OCI-M2 (cell line): Measurements from ENCODE around the gene AUTS2.

ENCODE experiments used
- DNase-seq: peaks from one replicate; lab custom pipeline; 2025; ENCODE audit not compliant: unreplicated experiment; lab: John Stamatoyannopoulos, UW

AUTS2 gene

DNA sequence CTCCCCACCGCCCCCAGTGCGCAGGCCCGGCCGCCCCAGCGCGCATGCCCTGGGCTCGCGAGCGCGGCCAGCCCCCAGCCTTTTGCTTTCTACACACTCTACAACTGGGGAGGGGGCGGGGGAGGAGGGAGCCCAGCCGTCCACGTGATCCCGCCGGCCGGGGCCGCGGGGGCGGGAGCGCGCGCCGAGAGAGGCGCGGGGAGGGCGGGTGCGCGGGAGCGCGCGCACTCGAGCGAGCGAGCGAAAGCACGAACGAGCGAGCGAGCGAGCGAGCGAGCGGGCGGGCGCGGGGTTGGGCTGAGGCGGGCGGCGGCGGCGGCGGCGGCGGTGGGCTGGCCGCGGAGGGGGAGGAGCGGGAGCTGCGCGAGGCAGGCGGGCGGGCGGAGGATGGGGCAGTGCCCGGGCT lies at the start of gene AUTS2:
TSS of gene AUTS2 (plus strand) at position 395 of the 406 bp plus-strand sequence. CDS start 1,179 bp downstream, outside the sequence.
- no peak for DNase-seq

DNA sequence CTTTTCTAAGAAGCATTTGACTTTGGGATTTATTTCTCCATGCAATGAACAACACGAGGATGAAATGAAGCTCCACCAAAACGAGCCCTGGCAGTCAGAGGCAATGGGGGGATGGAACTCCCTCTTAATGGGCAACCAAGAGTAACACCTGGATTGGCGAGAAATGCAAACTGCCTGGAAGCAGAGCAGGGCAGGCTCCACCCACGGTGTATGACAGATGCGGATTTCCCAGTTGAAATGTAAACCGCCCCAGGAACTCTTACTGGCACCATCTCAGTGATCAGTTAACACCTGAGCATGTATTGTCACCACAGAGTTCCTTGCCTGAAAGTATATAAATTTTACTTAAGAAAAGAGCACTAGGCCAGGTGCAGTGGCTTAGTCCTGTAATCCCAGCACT lies 47.3 kb upstream of the AUTS2 start:
- no peak for DNase-seq

DNA sequence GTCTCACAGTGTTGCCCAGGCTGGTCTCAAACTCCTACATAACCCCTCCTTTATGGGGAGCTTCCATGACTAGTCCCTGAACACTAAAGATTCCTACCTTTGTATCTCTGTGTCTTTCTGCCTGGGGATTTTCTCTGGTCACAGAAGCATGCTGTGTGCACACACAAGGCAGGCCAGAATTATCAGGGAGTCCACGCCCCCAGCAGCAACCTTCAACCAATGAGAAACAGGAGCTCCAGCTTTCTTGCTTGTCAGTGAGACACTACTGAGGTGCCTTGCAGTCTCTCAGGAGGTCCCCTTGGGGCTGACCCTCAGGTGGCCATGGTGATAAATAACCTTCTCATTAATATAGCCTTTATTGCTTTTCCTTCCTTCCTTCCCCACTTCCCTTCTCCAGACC lies 45.1 kb upstream of the AUTS2 start:
- DNase-seq: no peak

DNA sequence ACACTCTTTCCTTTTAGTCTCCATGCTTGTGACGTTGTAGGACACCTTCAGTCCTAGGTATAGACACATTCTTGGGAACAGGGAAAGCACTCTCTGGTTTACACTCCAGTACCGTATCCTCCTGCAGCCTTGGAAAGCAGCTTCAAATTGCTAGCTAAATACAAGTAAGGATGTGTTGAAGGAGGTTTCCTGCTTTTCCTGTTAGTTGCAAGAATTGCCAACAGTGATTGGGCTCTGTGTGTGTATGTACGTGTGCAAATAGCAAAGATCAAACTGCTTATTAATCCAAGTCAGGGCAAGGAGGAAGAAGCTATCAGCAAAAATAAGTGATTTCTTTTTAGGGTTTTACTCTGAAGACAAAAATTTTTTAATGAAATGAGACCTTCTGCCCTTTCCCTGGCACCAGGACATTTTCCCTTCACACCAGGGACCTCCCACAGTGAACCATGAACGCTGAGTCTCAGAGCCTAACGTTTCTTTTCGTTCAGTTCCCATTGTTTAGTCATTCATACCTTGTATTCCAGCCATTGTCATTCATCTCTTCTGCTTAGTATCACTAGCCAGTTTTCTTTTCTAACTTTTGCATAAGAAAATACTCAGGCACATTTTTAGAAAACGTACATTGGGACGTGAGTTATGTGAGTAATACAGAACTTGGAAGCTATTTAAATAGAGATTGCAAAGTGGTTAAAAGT lies 36.9 kb upstream of the AUTS2 start:
- DNase-seq: no peak

DNA sequence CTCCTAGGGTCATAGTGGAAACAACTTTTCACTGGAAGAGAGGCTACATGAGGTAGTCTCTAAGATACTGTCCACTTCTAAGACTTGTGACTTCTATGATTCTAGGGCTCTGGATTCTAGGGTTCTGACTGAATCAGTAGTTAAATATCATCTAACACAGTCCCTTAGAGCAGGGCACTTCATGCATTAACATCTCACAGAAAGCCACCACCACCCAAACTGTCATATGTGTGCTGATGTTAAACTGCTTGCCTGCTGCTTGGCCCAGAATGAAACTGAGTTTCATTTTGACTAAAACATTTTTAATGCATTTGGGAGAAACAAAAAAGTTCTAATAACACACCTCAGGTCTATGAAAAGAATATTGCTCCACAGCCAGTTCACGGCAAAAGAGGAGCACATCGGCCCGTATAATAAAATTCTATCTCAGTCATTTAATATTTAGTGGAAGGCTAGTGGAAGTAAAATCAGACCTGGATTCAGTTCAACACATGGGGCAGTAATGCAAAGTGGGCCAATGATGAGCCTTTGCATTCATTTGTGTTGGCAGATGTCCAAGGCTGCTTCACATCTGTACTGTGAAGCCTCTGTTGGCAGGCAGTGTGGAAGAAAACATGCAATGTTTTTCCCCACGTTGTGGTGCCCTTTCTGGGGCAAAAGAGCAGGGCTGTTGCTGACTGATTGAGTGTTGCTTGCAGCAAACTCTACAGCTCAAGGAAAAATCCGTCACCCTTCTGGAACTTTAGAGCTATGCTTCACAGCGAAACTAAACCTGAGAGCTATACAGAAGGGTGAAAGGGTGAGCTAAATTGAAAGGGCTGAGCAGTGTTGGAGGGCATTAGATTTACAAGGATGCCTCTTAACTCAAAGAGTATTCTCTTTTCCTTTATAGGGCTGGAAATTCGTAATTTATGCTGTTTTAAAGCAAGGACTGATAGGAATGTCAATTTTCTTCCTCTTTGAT lies 33.5 kb upstream of the AUTS2 start:
- DNase-seq: no peak

DNA sequence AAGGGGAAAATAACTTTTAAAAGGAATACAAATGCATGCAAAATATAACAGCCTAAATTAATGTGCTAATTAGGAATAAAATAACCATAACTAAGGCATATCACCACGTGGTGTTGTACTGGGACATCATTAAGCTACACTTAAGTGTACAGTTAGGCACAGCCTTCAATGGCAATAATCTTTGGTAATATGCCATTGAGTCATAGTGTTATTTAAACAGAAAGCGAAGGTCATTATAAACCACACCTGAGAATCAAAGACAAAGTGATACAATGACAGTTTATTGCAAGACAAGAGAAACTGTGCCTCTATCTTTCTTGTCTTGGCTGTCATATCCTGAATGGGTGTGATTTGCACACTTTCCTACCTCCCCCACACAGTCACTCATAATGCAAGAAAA lies 30.5 kb upstream of the AUTS2 start:
- DNase-seq: no peak

DNA sequence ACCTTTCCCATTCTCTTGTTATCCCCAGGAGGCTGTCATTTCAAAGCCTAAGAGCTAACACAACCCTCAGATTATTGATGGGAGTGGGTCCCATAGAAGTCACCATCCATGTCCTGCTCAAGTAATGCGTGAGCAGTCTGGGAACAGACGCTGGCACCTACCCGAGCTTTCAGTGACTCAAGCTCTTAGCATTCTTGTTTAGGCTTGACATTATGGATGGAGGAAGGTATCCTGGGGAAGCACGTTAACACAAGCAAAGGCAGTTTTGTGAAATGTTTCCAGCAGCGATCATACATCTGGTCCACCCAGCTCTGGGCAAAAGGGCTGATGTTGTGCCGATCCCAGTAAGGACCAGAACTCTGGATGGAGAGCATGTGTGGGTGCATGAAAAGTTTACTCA lies 30.0 kb upstream of the AUTS2 start:
- DNase-seq: no peak

DNA sequence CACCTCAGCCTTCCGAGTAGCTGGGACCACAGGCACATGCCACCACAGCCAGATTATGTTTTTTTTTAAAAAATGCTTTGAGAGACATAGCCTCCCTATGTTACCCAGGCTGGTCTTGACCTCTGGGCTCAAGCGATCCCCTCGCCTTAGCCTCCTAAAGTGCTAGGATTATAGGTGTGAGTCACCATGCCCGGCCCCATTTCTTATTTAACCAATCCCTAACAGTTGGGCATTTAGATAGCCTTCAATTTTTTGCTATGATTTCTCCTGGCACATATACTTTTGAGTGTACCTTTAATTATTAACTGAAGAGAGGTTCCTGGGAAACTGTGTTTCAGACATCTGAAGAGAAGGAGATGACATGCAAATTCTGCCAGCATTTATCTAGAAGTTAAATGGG lies 22.6 kb upstream of the AUTS2 start:
- no peak for DNase-seq

DNA sequence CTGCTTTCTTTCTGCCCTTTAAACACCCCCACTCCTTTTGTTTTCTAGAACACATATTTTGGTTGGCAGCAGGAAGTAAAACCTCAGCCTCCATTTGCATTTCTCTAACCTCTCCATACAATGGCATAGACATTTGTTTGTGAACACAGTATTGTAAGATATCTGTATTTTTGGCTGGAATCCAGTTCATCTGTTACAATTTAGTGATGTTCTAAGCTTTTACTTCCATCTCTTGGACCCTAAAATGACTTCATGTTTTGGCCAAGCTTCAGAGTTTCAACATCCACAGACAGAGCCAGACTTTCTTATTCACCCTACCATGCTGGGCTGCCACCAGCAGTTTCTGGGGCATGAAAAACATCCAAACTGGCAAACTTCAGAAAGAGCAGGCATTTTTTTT lies 21.1 kb upstream of the AUTS2 start:
- no peak for DNase-seq

DNA sequence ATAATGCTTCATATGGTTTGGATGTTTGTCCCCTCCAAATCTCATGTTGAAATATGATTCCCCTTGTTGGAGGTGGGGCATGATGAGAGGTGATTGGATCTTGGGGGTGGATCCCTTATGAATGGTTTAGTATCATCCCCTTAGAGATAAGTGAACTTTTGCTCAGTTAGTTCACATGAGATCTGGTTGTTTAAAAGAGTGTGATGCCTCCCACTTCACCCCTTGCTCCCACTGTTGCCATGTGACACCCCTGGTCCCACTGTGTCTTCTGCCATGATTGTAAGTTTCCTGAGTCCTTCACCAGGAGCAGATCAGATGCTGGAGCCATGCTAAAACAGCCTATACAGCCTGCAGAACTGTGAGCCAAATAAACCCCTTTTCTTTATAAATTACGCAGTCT lies 13.1 kb upstream of the AUTS2 start:
- DNase-seq: no peak

DNA sequence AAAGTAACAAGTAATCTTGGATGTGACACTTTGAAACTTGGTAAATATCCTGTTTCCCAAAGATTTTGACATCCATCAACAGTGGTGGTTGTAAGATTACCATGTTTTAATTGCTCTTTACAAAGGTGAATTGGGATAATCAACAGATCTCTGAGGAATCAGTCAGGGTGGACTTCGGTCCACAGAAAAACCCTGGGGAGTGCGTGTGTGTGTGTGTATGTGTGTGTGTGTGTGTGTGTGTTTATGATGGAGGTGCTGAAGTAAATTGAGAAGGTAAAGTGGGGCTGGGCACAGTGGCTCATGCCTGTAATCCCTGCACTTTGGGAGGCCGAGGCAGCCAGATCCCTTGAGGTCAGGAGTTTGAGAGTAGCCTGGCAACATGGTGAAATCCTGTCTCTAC lies 12.0 kb upstream of the AUTS2 start:
- DNase-seq: no peak

DNA sequence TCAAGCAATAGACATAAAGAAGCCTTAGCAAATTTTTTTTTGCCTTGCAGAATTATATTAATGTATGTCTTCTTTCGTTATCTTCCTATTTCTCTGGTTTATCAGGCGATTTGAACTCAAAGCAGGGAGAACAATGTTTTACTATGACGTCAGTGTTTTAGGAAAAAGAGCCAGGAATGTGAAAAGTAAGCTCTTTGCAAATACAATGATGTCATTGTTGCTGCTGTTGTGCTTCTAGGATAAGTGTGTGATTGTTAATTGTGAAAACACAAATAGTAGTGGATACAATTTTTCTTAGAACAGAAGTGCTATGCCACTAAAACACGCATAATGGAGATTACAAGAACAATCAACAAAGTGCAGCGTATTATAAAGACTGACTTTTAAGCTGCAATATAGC lies 9.5 kb upstream of the AUTS2 start:
- DNase-seq: no peak

DNA sequence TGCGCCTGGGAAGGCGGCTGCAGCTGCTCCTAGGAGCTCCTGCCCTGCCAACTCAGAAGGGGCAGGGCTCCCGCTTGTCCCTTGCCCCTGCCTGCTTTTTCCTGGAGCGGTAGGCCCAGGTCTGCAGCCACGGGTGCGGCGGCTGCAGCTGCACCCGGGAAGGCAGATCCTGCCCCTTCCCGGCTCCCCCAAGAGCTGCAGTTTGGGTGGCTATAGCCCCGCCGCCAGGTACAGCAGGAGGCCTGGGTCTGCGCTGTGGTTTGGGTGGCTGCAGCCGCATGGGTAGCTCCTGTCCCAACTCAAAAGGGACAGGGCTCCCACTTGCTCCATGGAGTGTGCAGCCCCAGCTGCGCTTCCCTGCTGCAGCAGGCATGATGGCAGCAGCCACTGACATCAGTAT lies 6.5 kb upstream of the AUTS2 start:
- no peak for DNase-seq

DNA sequence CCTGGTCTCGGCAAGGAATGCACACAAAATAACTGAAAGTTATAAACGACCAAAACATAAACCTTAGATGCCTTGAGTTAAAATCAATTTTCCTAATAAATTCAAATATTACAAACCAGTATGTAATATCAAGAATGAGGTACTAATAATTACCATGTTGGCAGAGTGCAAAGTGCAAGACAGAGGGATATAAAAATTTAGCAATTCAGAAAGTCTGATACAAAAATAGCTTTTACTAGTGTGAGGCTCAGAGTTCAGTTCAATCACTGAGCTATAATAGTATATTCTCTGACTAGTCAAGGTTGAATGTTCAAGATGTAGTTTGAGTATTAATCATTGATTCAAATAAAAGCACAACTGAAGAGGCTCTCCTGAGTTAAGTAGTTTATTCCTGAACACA lies 4.8 kb upstream of the AUTS2 start:
- no peak for DNase-seq

DNA sequence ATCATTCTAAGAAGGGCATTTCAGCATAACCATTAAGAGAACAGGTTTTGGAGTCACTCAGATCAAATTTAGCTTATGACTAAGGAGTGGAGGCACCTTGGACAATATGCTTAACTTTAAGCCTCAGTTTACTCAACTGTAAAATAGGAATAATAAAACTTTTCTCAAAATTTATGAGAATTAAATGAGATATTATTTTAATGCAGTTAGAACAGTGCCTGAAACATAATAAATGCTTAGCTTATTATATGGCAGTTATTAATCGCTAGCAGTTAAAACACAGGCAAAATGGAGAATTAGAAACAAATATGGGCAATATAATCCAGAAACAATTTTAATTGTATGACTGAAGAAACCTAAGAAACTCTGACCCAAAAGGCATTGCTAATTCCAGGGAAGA lies 2.9 kb upstream of the AUTS2 start:
- no peak for DNase-seq

DNA sequence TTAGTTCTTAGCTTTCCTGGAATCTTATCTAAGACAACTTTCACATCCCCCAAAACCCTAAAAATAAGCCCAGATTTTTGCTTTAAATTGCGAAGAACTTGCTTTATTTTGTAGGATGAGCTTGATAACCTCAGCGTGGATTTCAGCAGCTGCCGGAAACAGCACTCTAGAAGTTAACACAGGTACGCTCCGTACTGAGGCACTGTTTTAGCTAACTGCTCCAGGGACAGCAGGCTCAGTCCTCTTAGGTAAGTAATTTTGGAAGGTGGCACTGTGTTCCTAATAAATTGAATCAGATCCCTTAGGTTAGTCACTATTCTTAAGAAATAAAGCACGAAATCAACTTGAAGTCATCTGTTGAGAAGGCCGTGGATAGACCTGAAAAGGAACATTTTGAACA lies 2.2 kb upstream of the AUTS2 start:
- no peak for DNase-seq

DNA sequence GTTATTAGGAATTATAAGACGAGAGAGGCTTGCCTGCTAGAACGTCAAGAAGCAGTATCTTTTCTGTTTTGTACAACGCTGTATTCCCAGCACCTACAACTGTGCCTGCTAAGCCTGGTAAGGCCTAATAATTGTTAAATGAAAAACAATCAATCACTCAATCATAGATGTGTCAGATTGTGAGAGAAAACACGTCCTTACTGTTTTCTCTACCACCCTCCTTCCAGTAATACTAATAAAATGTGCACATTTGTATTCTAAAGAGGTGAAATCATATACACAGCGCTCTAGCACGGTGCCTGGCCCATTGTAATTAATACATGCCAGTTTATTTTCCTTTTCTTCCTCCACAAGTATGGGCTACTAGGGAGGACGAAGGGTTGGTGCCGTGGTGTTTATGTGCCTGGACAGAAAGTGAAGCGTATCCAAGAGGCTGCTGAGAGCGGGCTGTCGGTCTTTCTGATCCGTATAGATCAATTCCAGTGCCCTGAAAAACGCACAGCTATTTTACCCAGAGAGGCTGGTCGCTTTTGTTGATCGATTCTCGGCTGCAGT lies 1.5 kb upstream of the AUTS2 start:
- DNase-seq: no peak

DNA sequence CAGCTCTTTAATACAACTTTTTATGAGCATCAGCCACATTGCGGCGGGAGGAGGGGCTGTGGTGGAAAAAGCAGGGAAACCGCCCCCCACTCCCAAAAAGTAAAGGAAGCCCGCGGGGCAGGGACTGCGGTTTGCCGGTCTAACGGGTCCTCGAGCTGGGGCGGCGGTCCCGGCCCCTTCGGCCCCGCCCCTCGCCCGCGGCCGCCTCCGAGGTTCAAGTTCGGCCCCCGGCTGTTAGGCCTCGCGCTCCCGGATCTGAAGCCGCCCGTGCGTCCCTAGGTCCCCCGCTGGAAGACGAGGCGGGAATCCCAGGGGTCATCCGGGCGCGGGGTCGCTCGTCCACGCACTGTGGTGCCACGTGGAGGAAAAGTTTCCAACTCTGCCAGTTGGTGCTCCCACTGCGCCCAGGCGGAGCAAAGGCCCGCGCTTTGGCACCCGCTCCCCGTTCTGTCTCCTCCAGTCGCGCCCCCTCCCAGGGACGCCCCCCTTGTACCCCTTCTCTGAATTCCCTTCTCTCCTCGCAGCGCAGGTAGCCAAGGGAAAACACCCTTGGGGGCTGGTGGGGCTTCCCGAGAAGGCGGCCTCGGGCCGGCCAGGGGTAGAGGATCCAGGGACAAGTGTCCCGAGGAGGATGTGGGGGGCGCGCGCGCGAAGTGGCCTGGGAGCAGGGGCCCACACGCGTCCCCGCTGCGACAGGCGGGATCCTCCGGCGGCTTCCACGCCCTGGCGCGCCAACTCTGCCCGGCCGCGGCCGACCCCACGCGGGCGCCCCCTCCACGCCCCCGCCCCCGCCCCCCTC lies 798 bp upstream of the AUTS2 start:
- no peak for DNase-seq

DNA sequence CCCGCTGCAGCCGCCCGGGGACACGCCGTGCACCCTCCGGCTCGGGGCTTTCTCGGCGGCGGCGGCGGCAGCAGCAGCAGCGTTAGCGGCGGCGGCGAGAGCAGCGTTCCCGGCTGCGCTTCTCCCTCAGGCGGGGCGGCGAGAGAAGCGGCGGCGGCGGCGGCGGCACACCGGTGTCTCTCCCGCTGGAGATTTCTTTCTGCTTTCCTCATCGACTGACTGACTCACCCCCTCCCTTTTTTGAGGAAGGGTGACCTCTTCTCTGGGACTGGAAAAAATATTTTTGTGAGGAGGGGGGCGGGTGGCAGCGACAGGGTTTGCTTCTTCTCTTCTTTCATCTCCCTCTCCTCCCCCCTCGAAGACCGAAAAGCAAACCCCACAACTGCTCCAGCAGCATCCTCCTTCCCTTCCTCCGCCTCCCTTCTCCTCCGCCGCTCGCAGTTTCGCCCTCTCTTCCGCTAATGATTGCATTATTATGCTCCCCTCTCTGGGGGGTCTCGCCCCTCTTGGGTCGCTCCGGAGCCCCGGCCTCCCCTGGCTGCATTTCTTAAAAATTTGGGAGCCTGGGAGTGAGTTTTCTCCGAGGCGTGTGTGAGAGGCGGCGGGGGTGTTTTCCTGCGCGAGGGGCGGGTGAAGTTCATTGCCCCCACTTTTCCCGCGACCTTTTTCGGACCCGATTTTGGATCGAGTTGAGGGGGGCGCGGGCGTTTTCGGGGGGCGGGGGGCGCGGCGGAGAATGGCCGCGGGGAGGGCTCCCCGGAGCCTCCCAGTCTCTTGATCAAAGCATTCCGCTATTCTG lies 411 bp downstream of the AUTS2 start:
- DNase-seq: no peak

DNA sequence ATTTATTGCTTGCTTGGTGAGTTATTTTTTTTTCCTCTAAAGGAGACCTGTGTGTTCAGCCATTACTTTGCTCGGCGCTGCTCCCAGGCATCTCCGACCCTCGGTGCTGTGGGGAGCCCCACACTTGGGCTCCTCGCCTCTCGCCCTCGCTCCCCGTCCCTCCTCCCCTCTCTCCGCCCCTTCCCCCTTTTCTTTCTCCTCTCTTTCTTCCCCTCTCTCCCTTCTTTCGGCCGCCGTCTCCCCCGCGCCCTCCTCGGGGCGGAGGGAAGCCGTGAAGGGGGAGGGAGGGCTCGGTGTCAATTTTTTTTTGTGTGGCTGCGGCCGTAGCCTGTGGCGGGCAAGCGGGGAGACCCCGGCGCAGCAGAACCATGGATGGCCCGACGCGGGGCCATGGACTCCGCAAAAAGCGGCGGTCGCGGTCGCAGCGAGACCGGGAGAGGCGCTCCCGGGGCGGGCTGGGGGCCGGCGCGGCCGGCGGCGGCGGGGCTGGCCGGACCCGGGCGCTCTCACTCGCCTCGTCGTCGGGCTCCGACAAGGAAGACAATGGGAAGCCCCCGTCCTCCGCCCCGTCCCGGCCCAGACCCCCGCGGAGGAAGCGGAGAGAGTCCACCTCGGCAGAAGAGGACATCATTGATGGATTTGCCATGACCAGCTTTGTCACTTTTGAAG lies 1.1 kb downstream of the AUTS2 start:
- no peak for DNase-seq
